D721Med (cell line): ENCODE data around the gene SCD.

Experiments
- DNase-seq: peaks from one replicate; pipeline ENCODE4 v3.0.0; 2011; ENCODE audit warnings: low spot score; ENCODE audit not compliant: insufficient read length
- FAIRE-seq: peaks from 2 replicates; lab custom pipeline; 2011; peaks lifted over from hg19 to GRCh38; lab: Jason Lieb, UNC
- CTCF ChIP-seq: IDR thresholded peaks from 2 replicates; pipeline ENCODE4 v1.5.1; 2012; ENCODE audit warnings: mild to moderate bottlenecking, control low read depth; ENCODE audit not compliant: insufficient read depth; ENCODE audit errors: missing control alignments

The SCD gene

GRCh38 chr10:100403734-100404133 lies 56.7 kb downstream of the SCD start:
- FAIRE-seq (no peak), DNase-seq (no peak)
- no peak for TF ChIP-seq CTCF

GRCh38 chr10:100413173-100413572 lies 66.1 kb downstream of the SCD start:
- no peak for TF ChIP-seq CTCF
- no peak for DNase-seq
- FAIRE-seq: no peak
